Neural cell (in vitro differentiated cells): ENCODE data around the gene WFIKKN2. TPM values are rescaled to one million over a fixed set of nuclear protein-coding genes. Genes with fewer than 3 reads are reported as not detected.

ENCODE experiments used
- H2AFZ ChIP-seq: fragments of 200-600, 300-800 bp; sonication (generic), shearing (Covaris generic); 2 replicates; pipeline ENCODE4 v1.6.0; 2014; ENCODE audit warnings: low read depth, mild to moderate bottlenecking, antibody characterized with exemption, low read length, moderate library complexity
- H3F3A ChIP-seq: fragments of 200-600 bp; shearing (Covaris generic); 2 replicates; pipeline ENCODE4 v1.6.1; 2016; ENCODE audit warnings: mild to moderate bottlenecking, moderate library complexity, mixed read lengths, antibody characterized with exemption, low read length; ENCODE audit not compliant: insufficient read depth, poor library complexity, severe bottlenecking
- H3K27ac ChIP-seq: fragments of 200-600, 300-800 bp; sonication (generic), shearing (Covaris generic); 2 replicates; pipeline ENCODE4 v1.5.1; 2014; ENCODE audit warnings: mild to moderate bottlenecking, low read length, moderate library complexity
- H3K27me3 ChIP-seq: fragments of 300-800, 200-600 bp; sonication (generic), shearing (Covaris generic); 2 replicates; pipeline ENCODE4 v1.6.0; 2014; ENCODE audit warnings: mild to moderate bottlenecking, low read depth, low read length, moderate library complexity; ENCODE audit not compliant: insufficient read depth
- H3K36me3 ChIP-seq: fragments of 300-800, 200-600 bp; sonication (generic), shearing (Covaris generic); 2 replicates; pipeline ENCODE4 v1.5.1; 2014; ENCODE audit warnings: mild to moderate bottlenecking, antibody characterized with exemption, low read length, moderate library complexity; ENCODE audit not compliant: insufficient read depth
- H3K4me2 ChIP-seq: fragments of 300-800, 200-600 bp; sonication (generic), shearing (Covaris generic); 2 replicates; pipeline ENCODE4 v1.6.0; 2014; ENCODE audit warnings: mild to moderate bottlenecking, low read length
- H3K4me3 ChIP-seq: fragments of 300-800, 200-600 bp; sonication (generic), shearing (Covaris generic); 2 replicates; pipeline ENCODE4 v1.5.1; 2014; ENCODE audit warnings: mild to moderate bottlenecking, low read length, moderate library complexity
- H3K79me2 ChIP-seq: fragments of 200-600 bp; shearing (Covaris generic); replicated peaks from 2 replicates; pipeline ENCODE4 v1.6.0; 2014; ENCODE audit warnings: mild to moderate bottlenecking, low read length, moderate library complexity; ENCODE audit not compliant: insufficient read depth
- H3K9ac ChIP-seq: fragments of 300-800, 200-600 bp; sonication (generic), shearing (Covaris generic); 2 replicates; pipeline ENCODE4 v1.6.1; 2016; ENCODE audit warnings: mild to moderate bottlenecking, low read length, mixed read lengths
- H3K9me2 ChIP-seq: fragments of 200-600 bp; shearing (Covaris generic); 2 replicates; pipeline ENCODE4 v1.6.1; 2016; ENCODE audit warnings: mild to moderate bottlenecking, low read length, mixed read lengths; ENCODE audit not compliant: insufficient read depth
- H3K9me3 ChIP-seq: fragments of 200-600, 300-800 bp; sonication (generic), shearing (Covaris generic); 2 replicates; pipeline ENCODE4 v1.6.1; 2016; ENCODE audit warnings: mild to moderate bottlenecking, mixed run types, low read length, moderate library complexity, mixed read lengths
- H4K20me1 ChIP-seq: fragments of 200-600 bp; shearing (Covaris generic); 2 replicates; pipeline ENCODE4 v1.6.1; 2016; ENCODE audit warnings: mild to moderate bottlenecking, mixed run types; ENCODE audit not compliant: insufficient read depth
- EP300 ChIP-seq: fragments of 450-650 bp; conservative IDR thresholded peaks from 2 replicates; pipeline ENCODE4 v1.6.1; 2014; ENCODE audit warnings: antibody characterized with exemption, mild to moderate bottlenecking, moderate library complexity; ENCODE audit not compliant: poor library complexity, severe bottlenecking
- EZH2 ChIP-seq: fragments of 200-600, 300-800 bp; shearing (Covaris generic), sonication (generic); IDR thresholded peaks from 2 replicates; pipeline ENCODE4 v1.6.1; 2014; ENCODE audit warnings: antibody characterized with exemption, low read length, borderline replicate concordance, mild to moderate bottlenecking; ENCODE audit not compliant: insufficient read depth, poor library complexity, severe bottlenecking
- MXI1 ChIP-seq: fragments of 450-650 bp; conservative IDR thresholded peaks from 2 replicates; pipeline ENCODE4 v1.6.1; 2014; ENCODE audit warnings: antibody characterized with exemption, mild to moderate bottlenecking; ENCODE audit not compliant: poor library complexity, severe bottlenecking
- POLR2AphosphoS5 ChIP-seq: IDR thresholded peaks from 2 replicates; pipeline ENCODE4 v1.6.1; 2012
- RAD21 ChIP-seq: fragments of 450-650 bp; conservative IDR thresholded peaks from 2 replicates; pipeline ENCODE4 v1.6.1; 2014; ENCODE audit warnings: antibody characterized with exemption, mild to moderate bottlenecking, moderate library complexity
- SMC3 ChIP-seq: fragments of 450-650 bp; conservative IDR thresholded peaks from 2 replicates; pipeline ENCODE4 v1.6.1; 2014; ENCODE audit warnings: antibody characterized with exemption, mild to moderate bottlenecking, moderate library complexity; ENCODE audit not compliant: poor library complexity
- TAF1 ChIP-seq: IDR thresholded peaks from 2 replicates; pipeline ENCODE4 v1.6.1; 2012; ENCODE audit warnings: low read depth
- polyA plus RNA-seq: library from polyadenylated mRNA; depleted of rRNA; stranded (reverse); fragments of >200 nt; gene quantifications from 2 replicates; pipeline ENCODE4 v1.2.3, GENCODE V29; 2014
- TF ChIP-seq, protein P1 (sequence below): fragments of 450-650 bp; IDR thresholded peaks from 2 replicates; pipeline ENCODE4 v1.5.1; 2014; ENCODE audit warnings: antibody characterized with exemption, mild to moderate bottlenecking, moderate library complexity; ENCODE audit not compliant: poor library complexity, severe bottlenecking
- TF ChIP-seq, protein P2 (sequence below): IDR thresholded peaks from 2 replicates; pipeline ENCODE4 v1.6.1; 2012; ENCODE audit warnings: borderline replicate concordance

WFIKKN2 gene
- polyA plus RNA-seq, 1 donor from 2014 or later, result not detected

DNA sequence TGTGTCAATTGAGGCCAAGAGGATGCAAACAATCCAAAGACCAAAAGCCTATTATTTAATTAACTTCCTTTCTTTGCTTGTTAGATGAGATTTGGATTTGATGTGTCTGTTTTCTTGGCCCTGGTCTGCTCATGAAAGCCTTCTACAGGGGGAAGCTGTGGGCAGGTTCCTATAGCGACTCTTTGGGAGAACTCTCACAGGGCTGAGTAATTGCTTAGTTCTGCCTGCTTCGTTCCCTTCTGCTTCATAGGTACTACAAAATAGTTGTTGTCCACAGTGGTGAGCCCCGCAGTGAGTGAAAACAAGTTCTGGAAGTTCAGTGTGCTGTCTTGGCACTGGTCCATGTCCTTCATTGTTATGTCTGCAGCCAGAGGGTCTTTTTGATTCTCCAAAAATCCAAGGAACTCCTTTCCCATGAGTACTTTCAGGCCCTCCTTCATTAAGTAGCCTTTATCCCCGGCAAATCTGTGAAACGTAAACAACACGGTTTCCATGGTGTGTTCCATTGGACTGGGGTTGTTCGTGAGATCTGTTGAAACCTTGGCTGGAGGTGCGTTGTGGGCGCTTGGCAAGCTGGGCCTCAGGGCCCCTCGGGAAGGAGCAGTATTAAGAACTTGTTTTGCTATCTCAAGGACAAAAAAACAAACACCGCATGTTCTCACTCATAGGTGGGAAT, 38.1 kb upstream of the WFIKKN2 start:
- no peaks in the 10 kb centered on the region for H4K20me1 ChIP-seq
- no peaks in the 10 kb centered on the region for H3F3A ChIP-seq
- no peak overlapping the region for H3K27ac ChIP-seq
- no peak overlapping the region for H3K4me2 ChIP-seq
- no peaks in the 10 kb centered on the region for H3K9me2 ChIP-seq
- H3K27me3 ChIP-seq, result no peaks in the 10 kb centered on the region
- no peak for TF ChIP-seq EZH2
- TF ChIP-seq, protein P1, sequence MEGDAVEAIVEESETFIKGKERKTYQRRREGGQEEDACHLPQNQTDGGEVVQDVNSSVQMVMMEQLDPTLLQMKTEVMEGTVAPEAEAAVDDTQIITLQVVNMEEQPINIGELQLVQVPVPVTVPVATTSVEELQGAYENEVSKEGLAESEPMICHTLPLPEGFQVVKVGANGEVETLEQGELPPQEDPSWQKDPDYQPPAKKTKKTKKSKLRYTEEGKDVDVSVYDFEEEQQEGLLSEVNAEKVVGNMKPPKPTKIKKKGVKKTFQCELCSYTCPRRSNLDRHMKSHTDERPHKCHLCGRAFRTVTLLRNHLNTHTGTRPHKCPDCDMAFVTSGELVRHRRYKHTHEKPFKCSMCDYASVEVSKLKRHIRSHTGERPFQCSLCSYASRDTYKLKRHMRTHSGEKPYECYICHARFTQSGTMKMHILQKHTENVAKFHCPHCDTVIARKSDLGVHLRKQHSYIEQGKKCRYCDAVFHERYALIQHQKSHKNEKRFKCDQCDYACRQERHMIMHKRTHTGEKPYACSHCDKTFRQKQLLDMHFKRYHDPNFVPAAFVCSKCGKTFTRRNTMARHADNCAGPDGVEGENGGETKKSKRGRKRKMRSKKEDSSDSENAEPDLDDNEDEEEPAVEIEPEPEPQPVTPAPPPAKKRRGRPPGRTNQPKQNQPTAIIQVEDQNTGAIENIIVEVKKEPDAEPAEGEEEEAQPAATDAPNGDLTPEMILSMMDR, result no peak
- no peak for TF ChIP-seq EP300
- no peak for TF ChIP-seq SMC3
- TF ChIP-seq TAF1, result no peak
- no peak for TF ChIP-seq RAD21
- TF ChIP-seq MXI1, result no peak
- no peak for TF ChIP-seq POLR2AphosphoS5
- TF ChIP-seq, protein P2, sequence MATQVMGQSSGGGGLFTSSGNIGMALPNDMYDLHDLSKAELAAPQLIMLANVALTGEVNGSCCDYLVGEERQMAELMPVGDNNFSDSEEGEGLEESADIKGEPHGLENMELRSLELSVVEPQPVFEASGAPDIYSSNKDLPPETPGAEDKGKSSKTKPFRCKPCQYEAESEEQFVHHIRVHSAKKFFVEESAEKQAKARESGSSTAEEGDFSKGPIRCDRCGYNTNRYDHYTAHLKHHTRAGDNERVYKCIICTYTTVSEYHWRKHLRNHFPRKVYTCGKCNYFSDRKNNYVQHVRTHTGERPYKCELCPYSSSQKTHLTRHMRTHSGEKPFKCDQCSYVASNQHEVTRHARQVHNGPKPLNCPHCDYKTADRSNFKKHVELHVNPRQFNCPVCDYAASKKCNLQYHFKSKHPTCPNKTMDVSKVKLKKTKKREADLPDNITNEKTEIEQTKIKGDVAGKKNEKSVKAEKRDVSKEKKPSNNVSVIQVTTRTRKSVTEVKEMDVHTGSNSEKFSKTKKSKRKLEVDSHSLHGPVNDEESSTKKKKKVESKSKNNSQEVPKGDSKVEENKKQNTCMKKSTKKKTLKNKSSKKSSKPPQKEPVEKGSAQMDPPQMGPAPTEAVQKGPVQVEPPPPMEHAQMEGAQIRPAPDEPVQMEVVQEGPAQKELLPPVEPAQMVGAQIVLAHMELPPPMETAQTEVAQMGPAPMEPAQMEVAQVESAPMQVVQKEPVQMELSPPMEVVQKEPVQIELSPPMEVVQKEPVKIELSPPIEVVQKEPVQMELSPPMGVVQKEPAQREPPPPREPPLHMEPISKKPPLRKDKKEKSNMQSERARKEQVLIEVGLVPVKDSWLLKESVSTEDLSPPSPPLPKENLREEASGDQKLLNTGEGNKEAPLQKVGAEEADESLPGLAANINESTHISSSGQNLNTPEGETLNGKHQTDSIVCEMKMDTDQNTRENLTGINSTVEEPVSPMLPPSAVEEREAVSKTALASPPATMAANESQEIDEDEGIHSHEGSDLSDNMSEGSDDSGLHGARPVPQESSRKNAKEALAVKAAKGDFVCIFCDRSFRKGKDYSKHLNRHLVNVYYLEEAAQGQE, result no peak
- no peaks in the 10 kb centered on the region for H3K36me3 ChIP-seq
- H3K9ac ChIP-seq, result no peak overlapping the region
- no peaks in the 10 kb centered on the region for H3K9me3 ChIP-seq
- no peak overlapping the region for H2AFZ ChIP-seq
- no peaks in the 10 kb centered on the region for H3K79me2 ChIP-seq
- no peak overlapping the region for H3K4me3 ChIP-seq

DNA sequence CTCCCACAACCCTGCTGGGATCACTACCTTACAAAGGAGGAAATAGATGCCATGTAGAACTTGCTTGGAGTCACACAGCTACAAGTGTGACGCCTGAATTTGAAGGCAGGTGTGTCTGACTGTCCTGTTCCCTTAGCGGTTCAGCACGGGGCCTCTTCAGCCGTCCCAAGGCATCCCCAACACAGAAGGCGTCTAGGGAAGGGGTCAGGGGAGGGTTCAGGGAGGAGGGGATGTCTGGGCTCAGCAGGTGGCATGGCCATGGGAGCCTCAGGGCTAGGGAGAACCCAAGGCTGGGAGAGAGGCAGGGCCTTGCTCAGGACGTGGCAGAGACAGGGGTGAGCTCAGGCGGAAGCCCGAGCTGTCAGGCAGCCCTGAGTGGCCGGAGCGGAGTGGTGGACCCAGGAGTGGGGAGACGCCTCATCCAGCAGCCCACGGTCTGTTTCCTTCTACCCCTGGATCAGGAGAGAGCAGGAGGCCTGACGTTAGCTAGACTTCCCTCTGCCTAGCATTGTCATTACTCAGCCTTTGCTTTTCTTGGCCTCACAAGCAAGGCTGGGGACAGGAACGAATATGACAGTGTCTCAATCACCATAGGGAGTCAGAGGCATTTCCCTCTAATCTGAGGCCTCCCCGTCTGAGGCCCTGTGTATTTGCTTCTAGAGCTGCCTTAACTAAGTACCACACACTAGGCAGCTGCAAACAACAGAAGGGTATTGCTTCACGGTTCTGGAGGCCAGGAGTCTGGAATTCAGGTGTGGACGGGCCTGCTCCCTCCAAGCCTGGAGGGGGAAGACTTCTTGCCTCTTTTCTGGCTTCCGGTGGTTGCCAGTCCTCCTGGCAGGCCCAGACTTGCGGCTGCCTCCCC, 36.7 kb upstream of the WFIKKN2 start:
- Histone ChIP-seq H3K79me2 (no peaks in the 10 kb centered on the region), H3K27me3 (no peaks in the 10 kb centered on the region), H4K20me1 (no peaks in the 10 kb centered on the region), H3K9me3 (no peaks in the 10 kb centered on the region), H3F3A (no peaks in the 10 kb centered on the region), H3K27ac (no peak overlapping the region), H3K9ac (no peak overlapping the region), H3K9me2 (no peaks in the 10 kb centered on the region), H3K4me2 (no peak overlapping the region), H3K36me3 (no peaks in the 10 kb centered on the region), H3K4me3 (no peak overlapping the region), H2AFZ (no peak overlapping the region)
- no peak for TF ChIP-seq POLR2AphosphoS5
- no peak for TF ChIP-seq MXI1
- TF ChIP-seq EP300, result no peak
- TF ChIP-seq, protein P2, result no peak
- TF ChIP-seq, protein P1, result no peak
- no peak for TF ChIP-seq TAF1
- no peak for TF ChIP-seq EZH2
- TF ChIP-seq SMC3, result no peak
- TF ChIP-seq RAD21, result no peak
